HepG2 (cell line): ENCODE data around the gene NAA38. TPM values are rescaled to one million over a fixed set of nuclear protein-coding genes. Genes with fewer than 3 reads are reported as not detected.

Experiments used
- ATF4 ChIP-seq, 2 experiments: fragments of 450-650 bp in 1 of 2; sonication (generic) in 1 of 2; formaldehyde crosslinking; IDR thresholded peaks; 2 replicates each; pipeline versions ENCODE4 v1.5.0 to v1.8.0; 2020 to 2022; ENCODE audit warnings: mild to moderate bottlenecking in 1 of 2, missing genetic modification reagents in 1 of 2
- ATF7 ChIP-seq, 2 experiments: fragments of 450-650 bp in 1 of 2; sonication (generic) in 1 of 2; formaldehyde crosslinking in 1 of 2; IDR thresholded peaks; 2 replicates each; pipeline versions ENCODE4 v1.4.0 to v1.6.1; 2016 to 2020; ENCODE audit warnings: antibody characterized with exemption in 1 of 2, mild to moderate bottlenecking in 1 of 2, missing genetic modification reagents in 1 of 2
- CSRNP1 ChIP-seq: sonication (generic); formaldehyde crosslinking; IDR thresholded peaks from 2 replicates; pipeline ENCODE4 v1.8.1; 2023; ENCODE audit warnings: mild to moderate bottlenecking, missing genetic modification reagents
- CTCF ChIP-seq: sonication (generic); formaldehyde crosslinking; IDR thresholded peaks from 2 replicates; pipeline ENCODE4 v1.5.0; 2020; ENCODE audit warnings: mild to moderate bottlenecking, missing genetic modification reagents, moderate library complexity
- MAFF ChIP-seq: IDR thresholded peaks from 2 replicates; pipeline ENCODE4 v1.6.1; 2011; ENCODE audit warnings: low read depth, low read length, improper control_type of control experiment
- MEIS2 ChIP-seq: sonication (generic); formaldehyde crosslinking; IDR thresholded peaks from 2 replicates; pipeline ENCODE4 v1.9.0; 2021; ENCODE audit warnings: mild to moderate bottlenecking, missing genetic modification reagents
- MNT ChIP-seq: fragments of 450-650 bp; IDR thresholded peaks from 2 replicates; pipeline ENCODE4 v1.6.1; 2016
- NFYC ChIP-seq: IDR thresholded peaks from 2 replicates; pipeline ENCODE4 v1.6.1; 2016; ENCODE audit warnings: missing genetic modification reagents, missing compliant biosample characterization
- NRL ChIP-seq: sonication (generic); formaldehyde crosslinking; IDR thresholded peaks from 2 replicates; pipeline ENCODE4 v1.5.0; 2020; ENCODE audit warnings: missing genetic modification reagents, mild to moderate bottlenecking, moderate library complexity, borderline replicate concordance
- ONECUT2 ChIP-seq: sonication (generic); formaldehyde crosslinking; IDR thresholded peaks from 2 replicates; pipeline ENCODE4 v1.4.0; 2020; ENCODE audit warnings: missing genetic modification reagents
- PRDM4 ChIP-seq: sonication (generic); formaldehyde crosslinking; IDR thresholded peaks from 2 replicates; pipeline ENCODE4 v1.9.0; 2021; ENCODE audit warnings: missing genetic modification reagents, borderline replicate concordance
- RARG ChIP-seq: sonication (generic); formaldehyde crosslinking; IDR thresholded peaks from 2 replicates; pipeline ENCODE4 v1.4.0; 2020; ENCODE audit warnings: low read depth, mild to moderate bottlenecking, missing genetic modification reagents
- SMARCC2 ChIP-seq: fragments of 450-650 bp; IDR thresholded peaks from 2 replicates; pipeline ENCODE4 v1.6.1; 2017; ENCODE audit warnings: antibody characterized with exemption, mild to moderate bottlenecking
- SMYD3 ChIP-seq: sonication (generic); formaldehyde crosslinking; IDR thresholded peaks from 2 replicates; pipeline ENCODE4 v1.8.1; 2023; ENCODE audit warnings: mild to moderate bottlenecking, missing genetic modification reagents
- ZBTB38 ChIP-seq: sonication (generic); formaldehyde crosslinking; IDR thresholded peaks from 2 replicates; pipeline ENCODE4 v1.5.1; 2020; ENCODE audit warnings: mild to moderate bottlenecking, missing genetic modification reagents
- ZNF3 ChIP-seq: IDR thresholded peaks from 2 replicates; pipeline ENCODE4 v1.7.0; 2017; ENCODE audit warnings: inconsistent platforms
- ZNF431 ChIP-seq: sonication (generic); formaldehyde crosslinking; IDR thresholded peaks from 2 replicates; pipeline ENCODE4 v1.9.0; 2022; ENCODE audit warnings: missing genetic modification reagents, low read depth, mild to moderate bottlenecking, borderline replicate concordance
- ZNF619 ChIP-seq: sonication (generic); formaldehyde crosslinking; IDR thresholded peaks from 2 replicates; pipeline ENCODE4 v1.4.0; 2020; ENCODE audit warnings: mild to moderate bottlenecking, missing genetic modification reagents
- ZNF772 ChIP-seq: sonication (generic); formaldehyde crosslinking; IDR thresholded peaks from 2 replicates; pipeline ENCODE4 v1.5.0; 2020; ENCODE audit warnings: mild to moderate bottlenecking, missing genetic modification reagents
- polyA plus RNA-seq, 8 experiments: library from polyadenylated mRNA; depleted of rRNA in 3 of 8; stranded (reverse) in 7 of 8; unstranded in 1 of 8; fragments of >200 nt; fragmentation: Illumina TruSeq in 4 of 8; extraction: Trizol in 4 of 8; gene quantifications; 2 replicates each; pipeline versions ENCODE4 v1.2.1 to v1.2.3, GENCODE V29; 2011 to 2016; ENCODE audit warnings: low read depth in 4 of 8, missing spikeins in 1 of 8, mixed read lengths in 1 of 8; ENCODE audit not compliant: insufficient read depth in 1 of 8
- total RNA-seq, 5 experiments: library from RNA; depleted of rRNA; stranded (reverse); fragments of >200 nt; fragmentation: Illumina TruSeq; extraction: Trizol; gene quantifications; 2 replicates each; pipeline ENCODE4 v1.2.3, GENCODE V29; 2016; ENCODE audit warnings: low read depth in 1 of 5

Gene NAA38
- total and polyA plus RNA-seq, 2 of the 13 experiments (the other 11 are each of a cell fraction or from before 2014, with no cell fraction given), result 46.9 to 91.6 TPM

DNA sequence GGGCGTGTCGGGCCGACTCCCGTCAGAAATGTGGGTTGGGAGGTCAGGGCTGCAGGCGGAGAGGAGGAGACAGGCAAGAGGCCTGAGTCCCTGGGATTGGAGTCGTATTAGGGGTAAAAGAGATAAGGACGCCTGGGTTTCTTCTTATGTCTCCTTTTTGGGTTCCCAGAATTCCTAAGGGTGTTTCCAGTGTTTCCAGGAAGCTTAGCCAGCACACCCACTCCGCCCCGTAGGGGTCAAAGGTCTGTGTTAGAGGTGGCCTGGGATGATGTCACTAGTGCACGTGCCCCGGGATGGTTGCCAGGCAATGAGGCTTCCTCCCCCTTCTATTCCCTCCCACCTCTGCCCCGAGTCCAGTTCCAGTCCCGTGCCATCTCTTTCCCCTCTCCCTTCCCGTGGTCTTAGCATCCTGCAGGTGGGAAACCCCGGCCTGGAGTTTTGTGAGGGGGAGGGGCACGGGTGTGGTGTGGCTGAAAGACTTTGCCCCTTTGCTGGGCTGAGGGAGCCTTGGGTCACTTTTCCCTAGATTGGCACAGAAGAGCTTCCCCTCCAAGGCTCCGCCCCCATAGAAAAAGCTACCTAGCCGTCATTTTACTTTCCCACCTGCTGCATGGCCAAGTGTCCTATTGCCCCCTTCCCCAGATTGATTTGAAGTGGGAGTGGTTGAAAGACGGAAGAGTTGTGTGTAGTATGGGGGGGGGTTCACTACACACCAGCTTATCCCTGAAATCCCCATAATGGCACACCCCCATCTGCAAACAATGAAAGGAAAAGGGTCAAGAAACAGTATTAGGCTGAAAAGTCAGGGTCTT is 20.6 kb downstream of the NAA38 start (continued):
- TF ChIP-seq CTCF (CRISPR knock-in tag), result no peak; the same call in 1 of the 2 replicates
- TF ChIP-seq ATF4 (CRISPR knock-in tag; IDR thresholded peaks at IDR 0.05), result peak in 1 of 2 experiments; percentile 92; a peak in 2 of 4 replicates
- peak; percentile 75 for TF ChIP-seq ZNF3 (CRISPR knock-in tag)
- TF ChIP-seq NFYC, result peak; percentile 64
- TF ChIP-seq ZNF772 (CRISPR knock-in tag), result peak; percentile 88; the same call in 1 of the 2 replicates
- TF ChIP-seq MEIS2 (CRISPR knock-in tag), result peak; percentile 21; the same call in 1 of the 2 replicates
- peak; percentile 93 for TF ChIP-seq MNT
- peak; percentile 81; the same call in 1 of the 2 replicates for TF ChIP-seq ZNF619 (CRISPR knock-in tag)
- no peak for TF ChIP-seq SMARCC2
- TF ChIP-seq ONECUT2 (CRISPR knock-in tag), result no peak
- peak; percentile 96; the same call in 1 of the 2 replicates for TF ChIP-seq ZNF431 (CRISPR knock-in tag)
- peak; percentile 95 for TF ChIP-seq ATF7 (IDR thresholded peaks at IDR 0.05)
- TF ChIP-seq ATF7 (CRISPR knock-in tag; IDR thresholded peaks at IDR 0.05), result peak; percentile 99
- TF ChIP-seq RARG (CRISPR knock-in tag), result no peak; the same call in 1 of the 2 replicates
- TF ChIP-seq PRDM4 (CRISPR knock-in tag), result no peak
- 0 out of 2 replicates have a peak, but pooled peaks have one; percentile 7 for TF ChIP-seq CSRNP1 (CRISPR knock-in tag)
- peak; percentile 51; the same call in 1 of the 2 replicates for TF ChIP-seq ZBTB38
- no peak; the same call in 1 of the 2 replicates for TF ChIP-seq NRL (CRISPR knock-in tag)
- TF ChIP-seq SMYD3 (CRISPR knock-in tag), result no peak
- TF ChIP-seq MAFF, result 0 out of 2 replicates have a peak, but pooled peaks have one; percentile 1
